Iris pigment epithelial cell (primary cell): ENCODE data around the gene SRBD1.

ENCODE experiments used
- DNase-seq: peaks from one replicate; pipeline ENCODE4 v3.0.0-alpha.2; 2011; ENCODE audit warnings: low read depth

SRBD1 gene

DNA sequence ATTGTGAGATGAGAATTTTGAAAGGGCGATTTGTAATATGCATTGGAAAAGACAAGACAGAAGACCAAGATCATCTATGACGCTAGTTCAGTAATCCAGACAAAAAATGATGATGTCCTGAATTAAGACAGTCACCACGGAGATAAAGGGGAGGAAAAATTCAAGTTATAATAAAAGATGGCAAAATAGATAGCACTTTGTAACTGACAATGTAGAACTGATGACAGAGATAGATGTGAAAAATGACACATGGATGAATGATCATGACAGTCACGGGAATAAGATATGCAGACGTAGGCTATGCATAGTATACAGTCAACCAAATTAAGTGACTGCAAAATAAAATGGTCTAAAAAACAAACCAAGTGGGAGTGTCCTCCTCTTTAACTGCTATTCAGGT lies 59.2 kb downstream of the SRBD1 start:
- no peak for DNase-seq

DNA sequence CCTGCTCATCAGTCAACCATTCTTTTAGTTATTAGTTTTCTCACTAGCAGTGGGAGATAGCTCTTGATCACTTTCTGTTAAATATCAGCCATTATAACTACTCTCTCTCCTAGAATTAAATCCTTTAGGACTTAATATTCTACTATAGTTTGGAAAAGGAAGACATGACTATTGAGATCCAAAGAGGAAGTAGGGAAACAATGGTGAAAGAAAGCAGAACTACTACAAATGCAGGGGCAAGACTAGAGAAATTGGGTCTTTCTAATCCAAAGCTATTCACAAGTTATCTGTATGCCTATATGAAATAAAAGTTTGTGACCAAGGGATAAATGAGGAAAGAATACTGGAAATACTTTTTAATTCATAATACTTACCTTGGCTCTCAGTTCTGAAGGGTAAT lies 65.1 kb downstream of the SRBD1 start:
- DNase-seq = no peak

DNA sequence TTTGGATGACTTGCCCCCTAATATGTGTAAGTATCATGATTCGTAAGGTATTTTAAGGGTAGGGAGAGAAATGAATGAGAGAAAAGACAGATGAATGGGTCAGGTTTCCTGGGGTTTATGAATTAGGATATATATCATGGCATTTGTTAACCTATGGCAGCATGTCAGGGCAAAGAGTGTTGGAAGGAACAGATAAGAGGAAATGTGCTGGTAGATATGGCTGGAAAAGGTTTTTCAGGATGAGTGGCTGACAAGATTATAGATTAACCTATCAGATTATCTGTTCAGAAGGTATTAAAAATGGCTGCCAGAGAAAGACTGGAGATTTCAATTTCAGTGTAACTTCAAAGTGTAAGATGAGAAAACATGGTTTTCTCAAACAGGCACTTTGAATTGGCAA lies 67.8 kb downstream of the SRBD1 start:
- DNase-seq = no peak

DNA sequence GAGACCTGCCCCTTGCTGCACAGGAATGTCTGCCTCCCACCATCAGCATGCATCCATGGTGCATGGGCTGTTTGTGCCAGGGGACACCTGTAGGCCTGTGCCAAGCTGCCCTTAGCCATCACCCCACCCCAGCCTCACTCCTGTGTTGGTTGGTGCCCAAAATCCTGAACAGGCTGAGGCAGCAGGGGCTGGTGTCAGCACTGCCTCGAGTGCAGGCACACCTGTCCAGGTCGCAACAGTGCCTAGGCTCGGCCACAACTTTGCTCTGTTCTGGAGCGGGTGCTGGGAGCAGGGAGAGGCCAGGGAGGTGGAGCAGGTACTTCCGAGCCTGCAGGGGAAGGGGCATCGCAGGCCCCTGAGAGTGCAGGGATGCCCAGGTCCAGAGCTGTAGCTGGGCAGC lies 69.1 kb downstream of the SRBD1 start:
- DNase-seq = no peak

DNA sequence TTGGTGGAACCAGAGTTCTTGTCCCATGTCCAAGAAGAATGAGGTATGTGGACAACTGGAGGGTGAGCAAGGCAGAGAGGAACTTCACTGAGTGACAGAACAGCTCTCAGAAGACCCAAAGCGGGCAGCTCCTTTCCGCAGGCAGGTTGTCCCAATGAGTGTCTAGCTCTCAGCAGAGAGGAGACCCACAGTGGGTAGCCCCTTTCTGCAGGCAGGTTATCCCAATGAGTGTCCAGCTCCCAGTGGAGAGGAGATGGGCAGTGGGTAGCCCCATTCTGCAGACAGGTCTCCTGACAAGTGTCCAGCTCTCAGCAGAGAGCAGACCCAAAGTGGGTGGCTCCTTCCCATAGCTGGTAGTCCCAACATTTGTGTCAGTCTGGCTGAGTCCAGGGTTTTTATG lies 69.6 kb downstream of the SRBD1 start:
- no peak for DNase-seq

DNA sequence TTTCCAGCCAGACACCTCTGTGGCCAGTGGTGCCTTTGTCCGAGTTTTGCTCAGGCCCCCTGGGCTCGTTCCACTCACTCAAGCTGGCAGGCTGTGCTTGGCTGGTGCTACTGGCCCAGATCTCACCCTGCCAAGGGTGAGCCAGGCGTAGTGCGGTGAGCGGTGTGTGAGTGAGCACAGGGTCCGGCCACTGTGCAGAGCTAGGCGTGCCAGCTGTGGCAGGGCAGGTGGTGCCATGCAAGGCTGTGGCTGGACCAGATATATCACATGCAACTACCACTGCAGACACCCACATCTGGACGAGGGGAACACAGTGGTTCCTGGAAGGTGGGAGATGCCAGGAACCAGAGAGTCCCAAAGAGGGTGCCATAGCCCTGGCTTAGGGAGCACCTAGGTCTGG lies 70.1 kb downstream of the SRBD1 start:
- DNase-seq = no peak

DNA sequence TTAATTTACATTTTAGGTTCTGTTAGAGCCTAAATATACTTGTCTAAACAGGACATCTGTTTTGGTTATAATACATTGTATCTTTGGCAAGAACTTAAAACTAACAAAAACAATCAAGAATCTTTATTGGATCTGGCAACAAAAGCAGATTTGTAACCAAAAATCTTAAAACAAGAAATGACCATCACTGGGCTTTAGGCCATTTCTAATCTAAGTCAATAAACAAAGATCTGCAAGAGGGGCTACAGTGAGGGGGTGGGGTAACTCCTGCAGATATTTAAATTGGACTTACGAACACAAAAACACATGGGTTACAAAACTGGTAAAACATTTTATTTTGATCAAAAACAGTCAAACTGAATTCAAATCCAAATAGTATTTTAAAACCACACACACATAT lies 77.3 kb downstream of the SRBD1 start:
- peak; percentile 44 for DNase-seq

DNA sequence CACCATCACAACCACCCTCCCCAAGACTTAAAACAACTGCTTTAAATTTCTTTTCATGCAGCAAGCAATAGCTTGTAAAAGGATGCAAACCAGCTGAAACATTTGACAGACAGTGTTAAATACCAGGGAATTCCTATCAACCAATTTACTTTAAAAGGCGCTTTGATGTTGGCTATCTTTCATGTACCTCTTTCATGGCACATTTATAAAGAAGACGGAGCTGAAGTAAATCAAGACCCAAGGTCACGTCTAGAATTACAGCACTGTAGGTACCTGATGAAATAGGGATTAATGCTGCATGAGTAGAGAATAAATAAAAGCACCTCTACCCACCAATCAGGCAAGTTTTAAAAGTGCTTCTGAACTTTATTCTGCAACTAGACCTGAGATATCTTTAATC lies 78.9 kb downstream of the SRBD1 start:
- no peak for DNase-seq

DNA sequence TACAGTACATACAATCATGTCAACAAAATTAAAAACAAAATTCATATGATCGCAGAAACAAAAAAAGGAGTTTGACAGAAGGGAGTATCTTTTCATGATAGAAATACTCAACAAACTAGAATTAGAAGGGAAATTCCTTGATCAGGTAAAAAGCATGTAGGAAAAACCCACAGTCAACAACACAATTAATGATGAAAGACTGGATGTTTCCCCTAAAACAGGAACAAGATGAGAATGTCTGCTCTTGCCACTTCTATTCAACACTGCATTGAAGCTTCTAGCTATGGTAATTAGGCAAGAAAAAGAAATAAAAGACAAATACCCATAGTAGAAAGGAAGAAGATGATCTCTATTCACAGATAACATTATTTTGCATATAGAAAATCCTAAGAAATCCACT lies 87.1 kb downstream of the SRBD1 start:
- DNase-seq = no peak

DNA sequence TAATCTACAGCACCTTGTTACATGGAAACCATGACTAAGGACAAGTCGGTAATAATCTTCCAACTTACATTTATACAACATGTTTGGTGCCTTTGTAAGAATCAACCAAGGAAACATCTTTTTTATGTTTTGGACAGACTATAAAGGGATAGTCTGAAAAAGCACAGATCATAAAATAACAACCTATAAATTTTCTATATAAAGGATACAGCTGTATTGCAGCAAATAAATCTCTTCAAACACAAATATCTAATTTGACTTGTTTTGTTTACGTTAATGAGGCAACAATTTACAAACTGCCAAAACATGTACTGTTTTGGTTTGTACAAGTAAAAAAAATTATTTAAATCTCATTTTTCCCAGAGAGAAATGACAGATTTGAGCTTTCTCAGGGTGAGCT lies 92.5 kb downstream of the SRBD1 start:
- no peak for DNase-seq

DNA sequence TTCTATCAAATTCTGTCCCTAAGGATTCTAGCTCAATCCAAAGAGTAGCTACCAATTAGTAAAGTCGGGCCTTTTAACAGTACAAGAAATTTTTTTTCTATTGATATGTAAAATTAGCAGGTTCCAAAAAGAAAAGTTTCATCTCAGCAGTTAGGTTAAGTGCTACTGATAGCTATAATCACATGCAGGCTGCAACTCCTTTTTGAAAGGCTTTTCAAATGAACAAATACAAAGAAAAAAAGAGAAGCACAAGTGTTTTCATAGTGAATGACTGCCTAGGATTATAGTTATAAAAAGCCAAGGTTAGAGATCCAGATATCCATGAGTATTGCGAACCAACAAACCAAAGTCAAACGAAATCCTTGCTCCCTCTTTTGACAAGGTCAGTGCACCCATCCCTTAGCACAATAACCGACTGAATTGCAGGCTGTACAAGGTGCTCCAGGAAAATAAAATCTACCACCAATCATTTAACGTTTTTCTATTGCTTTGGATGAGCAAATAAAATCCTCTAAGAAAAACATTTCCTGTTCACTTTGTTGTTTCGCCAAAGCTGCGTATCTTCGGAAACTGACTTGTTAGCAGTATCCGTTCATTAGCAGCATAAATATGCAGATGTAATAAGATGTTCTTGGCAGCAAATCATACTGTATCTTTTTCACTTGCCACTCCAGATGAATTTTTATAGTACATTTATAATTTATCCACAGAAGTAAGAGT lies 100.2 kb downstream of the SRBD1 start:
- DNase-seq = no peak

DNA sequence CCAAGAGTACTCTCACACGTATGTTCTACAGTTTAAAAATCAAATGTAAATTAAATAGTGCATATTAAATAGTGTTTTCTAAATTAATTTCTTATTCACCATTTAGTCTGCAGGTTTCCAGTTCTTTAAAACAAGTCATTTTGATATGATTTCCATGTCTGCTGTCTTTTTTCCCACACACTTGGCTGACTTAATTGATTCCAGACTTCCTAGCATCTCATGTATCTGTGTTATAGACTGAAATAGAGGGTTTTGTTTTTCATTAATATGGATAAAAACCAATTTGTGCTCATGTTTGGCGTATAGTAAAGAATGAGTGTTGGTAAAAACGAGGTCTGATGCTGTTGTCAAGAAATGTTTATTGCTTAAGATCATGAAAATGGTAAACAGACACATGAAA lies 104.3 kb downstream of the SRBD1 start:
- no peak for DNase-seq

DNA sequence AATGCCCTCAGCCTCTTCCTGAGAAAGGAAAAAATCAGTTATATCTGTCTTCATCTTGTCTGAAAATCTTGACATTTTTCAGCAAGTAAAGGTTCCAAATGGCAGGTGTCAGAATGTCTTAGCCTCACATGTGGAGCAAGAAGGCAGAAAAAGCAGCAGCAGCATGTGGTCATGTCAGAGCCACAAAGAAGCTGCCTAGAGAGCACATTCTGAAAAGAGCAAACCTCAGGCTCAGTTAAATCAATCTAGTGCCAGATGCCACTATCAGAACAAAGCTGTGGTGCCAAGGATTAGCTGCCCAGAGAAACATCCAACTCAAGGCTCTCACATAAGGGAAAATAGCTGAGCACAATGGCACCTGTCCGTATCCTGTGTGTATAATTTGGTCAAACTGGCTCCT lies 105.9 kb downstream of the SRBD1 start:
- no peak for DNase-seq

DNA sequence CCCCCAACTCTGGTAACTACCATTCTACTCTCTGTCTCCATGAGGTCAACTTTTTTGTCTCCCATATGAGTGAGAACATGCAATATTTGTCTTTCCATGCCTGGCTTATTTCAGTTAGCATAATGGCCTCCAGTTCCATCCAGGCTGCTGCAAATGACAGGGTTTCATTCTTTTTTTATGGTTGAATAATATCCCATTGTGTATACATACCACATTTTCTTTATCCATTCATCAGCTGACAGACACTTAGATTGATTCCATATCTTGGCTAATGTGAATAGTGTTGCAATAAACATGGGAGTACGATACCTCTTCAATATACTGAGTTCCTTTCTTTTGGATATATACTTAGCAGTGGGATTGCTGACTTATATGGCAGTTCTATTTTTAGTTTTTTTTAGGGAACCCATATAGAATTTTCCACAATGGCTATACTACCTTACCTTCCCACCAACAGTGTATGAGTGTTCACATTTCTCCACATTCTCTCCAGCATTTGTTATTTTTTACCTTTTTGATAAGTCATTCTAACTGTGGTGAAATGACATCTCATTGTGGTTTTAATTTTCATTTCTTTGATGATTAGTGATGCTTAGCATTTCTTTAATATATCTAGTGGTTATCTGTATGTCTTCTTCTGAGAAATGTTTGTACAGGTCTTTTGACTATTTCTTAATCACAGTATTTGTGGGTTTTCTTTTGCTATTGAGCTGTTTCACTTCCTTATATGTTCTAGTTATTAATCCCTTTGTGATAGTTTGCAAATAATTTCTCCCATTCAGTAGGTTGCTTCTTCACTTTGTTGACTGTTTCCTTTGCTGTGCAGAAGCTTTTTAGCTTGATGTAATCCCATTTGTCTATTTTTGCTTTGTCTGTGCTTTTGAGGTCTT lies 112.2 kb downstream of the SRBD1 start:
- DNase-seq = no peak

DNA sequence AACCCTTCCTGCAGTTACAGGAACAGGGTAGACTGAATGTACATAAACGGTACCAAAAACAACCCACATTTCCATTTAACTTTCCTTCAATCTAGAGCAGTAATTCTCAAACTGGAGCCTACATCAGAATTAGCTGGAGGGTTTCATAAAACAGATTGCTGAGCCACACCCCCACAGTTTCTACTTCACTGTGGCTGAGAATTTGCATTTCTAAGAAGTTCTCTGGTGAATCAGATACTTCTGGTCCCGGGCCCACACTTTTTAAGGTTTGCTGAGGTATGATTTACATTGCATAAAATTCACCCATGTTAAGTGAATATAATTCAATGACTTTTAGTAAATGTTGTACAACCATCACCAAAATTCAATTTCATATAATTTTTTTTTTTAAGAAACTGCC lies 113.7 kb downstream of the SRBD1 start:
- peak; percentile 45 for DNase-seq

DNA sequence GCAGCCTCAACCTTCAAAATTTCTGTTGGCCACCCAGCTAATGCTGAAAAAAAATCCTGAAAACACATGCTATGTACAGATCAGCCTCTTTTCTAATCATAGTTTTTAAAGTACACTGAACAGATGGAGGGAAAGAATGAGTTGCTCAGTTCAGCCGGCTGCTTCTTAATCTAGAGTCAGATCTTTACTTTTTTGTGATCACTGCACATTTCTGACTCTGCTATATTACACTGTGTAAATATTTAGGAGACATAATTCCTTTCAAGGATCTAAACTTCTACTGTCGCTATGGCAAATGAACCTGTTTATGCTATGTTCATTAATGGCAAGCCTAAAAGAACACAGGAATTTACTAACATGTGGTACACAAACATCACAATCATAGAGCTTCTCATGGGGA lies 114.2 kb downstream of the SRBD1 start:
- no peak for DNase-seq

DNA sequence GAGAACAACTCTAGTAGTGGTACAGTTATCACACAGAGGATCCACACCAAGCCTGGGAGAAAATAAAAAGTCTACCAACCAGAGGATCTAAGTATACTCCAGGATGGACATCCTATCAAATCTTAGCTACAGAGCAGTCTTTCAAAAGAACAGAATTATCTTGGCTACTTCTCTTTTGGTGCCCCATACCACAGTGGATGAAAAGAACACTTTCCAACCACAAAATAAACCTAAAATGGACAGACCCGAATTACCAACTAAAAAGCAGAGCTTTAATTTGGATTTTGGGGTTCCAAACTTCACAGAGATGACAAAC lies 116.1 kb downstream of the SRBD1 start:
- no peak for DNase-seq

DNA sequence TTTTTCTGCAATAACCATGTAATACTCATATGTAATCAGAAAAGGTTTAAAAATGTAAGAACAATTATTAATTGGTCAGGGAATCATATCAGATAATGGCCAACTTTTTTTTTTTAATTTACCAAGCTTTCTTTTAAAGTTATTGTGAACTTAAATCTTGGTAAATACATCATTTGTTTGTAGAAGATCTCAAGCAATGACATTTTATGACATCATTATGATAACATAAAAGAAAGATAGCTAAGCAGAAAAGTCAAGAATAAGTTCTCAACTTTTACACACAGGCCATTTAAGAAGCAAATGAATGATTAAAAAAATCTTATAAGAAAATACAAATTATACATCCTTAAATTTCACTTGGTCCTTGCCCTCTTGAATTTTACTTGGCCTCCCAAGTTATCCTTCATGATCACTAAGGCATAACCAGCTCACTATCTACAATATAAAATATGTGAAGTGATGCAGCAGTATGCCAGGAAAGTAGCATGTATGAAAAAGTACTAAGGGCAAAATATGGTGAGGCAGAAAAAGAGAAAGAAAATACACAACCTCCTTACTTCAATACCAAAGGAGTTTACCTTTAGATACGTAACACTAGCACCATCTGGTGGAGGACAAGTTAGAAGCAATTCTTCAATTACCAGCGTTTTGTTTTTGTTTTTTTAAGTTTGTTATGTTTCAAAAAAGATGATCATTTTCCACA lies 116.6 kb downstream of the SRBD1 start:
- DNase-seq = peak; percentile 74

DNA sequence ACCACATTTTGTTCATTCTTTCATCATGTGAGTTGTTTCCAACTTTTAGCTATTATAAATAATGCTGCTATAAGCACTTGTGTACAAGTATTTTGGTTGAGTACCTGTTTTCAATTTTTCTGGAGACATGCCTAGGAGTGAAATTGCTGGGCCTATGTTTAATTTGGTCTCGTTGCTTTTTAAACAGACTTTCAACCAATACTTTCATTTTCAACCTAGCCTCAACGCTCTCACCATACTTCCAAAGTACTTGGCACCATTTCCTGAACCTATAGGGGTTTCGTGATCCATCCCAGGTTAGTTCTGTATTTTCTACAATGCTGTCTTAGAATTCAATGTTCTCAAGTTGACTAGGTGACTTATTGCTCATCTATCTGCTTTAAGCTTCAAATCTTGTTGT lies 126.1 kb downstream of the SRBD1 start:
- no peak for DNase-seq

DNA sequence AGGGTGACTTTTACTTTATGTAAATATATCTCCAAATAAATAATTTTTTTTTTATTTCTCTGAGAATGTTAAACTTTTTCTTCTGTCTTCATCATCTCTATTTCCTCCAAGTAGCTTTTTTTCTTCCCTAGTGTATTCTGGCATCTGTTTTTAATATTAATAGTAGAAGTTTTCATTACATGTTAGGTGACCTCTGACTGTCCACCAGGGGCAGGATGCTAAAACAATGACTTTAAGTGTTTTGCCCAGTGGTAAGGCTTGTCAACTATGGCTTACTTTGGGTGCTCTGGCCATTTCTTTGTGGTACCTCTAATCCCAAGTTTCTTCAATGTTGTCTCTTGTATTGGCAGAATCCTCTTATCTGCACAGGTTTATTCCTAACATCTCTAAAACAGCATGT lies 127.1 kb downstream of the SRBD1 start:
- DNase-seq = no peak

DNA sequence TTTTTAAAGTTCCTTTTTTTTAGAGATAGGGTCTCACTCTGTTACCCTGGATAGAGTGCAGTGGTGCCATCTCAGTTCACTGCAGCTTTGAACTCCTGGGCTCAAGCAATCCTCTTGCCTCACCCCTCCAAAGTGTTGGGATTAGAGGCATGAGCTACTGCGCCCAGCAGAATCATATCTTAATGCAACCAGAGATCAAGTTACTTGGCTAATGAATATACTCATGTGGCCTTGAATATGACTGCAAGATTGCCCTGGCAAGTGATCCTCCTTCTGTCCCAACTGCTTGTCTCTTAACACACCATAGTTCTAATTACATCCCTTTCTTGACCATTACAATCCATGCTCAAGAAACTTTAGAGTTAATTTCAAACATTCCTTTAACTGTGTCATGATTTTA lies 133.5 kb downstream of the SRBD1 start:
- peak; percentile 9 for DNase-seq

DNA sequence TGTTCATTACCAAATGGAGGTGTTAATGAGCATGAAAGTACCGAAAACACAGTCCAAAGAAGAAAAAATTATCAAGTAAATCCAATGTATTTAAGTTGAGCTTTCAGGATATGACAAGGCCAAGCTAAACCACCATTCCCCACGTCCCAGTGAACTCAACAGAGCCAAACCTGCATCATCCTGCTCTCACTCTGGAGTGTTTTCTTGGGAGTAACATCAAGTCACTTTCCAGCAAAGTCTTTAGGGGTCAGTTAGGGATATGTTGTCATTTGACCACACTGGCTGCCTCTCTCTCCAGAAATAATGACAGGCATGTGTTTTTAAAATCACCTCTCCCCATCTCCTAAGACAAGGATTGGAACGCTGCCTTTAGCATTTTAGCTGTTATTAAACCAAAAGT lies 140.5 kb downstream of the SRBD1 start:
- DNase-seq = peak; percentile 6
